ENCODE data around the gene DNER. TPM values are rescaled to one million over a fixed set of nuclear protein-coding genes. Genes with fewer than 3 reads are reported as not detected.

DNER gene
- total RNA-seq, 1 donor from 2014 or later, result 0.60 TPM

DNA sequence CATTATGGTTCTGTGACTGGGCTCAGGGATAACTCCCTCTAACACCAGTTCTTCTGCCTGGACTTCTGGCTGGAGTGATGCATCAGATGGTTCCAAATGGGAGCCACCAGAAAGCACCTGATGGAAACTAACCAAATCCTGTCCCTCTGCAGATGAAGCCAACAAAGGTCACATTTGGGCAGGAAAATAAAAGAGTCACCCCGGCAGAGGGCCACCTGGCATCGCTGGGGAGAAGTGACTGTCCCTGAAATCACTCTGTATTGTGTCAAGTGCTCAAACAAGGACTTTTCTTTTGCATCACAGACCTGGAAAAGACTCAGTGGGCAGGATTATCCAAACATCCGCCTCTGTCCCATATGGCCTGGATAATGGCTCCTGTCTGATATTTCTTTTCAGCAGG lies 47.5 kb downstream of the DNER start:
- ATAC-seq, result no peak

DNA sequence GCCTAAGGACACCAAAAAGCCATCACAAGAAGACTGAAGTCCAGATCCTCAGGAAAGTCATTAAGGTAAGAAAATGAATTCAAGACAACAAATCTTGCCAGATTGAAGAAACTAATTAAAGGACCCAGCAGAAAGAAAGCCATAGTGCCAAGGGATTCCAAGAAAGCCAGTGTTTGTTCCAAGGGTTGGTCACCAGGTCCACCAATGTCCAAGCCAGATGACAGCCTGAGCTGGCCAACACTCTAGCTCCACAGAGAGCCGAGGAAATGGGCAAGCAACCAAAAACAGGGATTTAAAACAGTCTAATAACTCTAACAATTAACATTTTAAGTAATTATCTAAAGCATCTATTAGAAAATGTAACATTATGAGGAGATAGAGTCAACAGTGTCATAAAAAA lies 49.2 kb downstream of the DNER start:
- ATAC-seq, result no peak

DNA sequence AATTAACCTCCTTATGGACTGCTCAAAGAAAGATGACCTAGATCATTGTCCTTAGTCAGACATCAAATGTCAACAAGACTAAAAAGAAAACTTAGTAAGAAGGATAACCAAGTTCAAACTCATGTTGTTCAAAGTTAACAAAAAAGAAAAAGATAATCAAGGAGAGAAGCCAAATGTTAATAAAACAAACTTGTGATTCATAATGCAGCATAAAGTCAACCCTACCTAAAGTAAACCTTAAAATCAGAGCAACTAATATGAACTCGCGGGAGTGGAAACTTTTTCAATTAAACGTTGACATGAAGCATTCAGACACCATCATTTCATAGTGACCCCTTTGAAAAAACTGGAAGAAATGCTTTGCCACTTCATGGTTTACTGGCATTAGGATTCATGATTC lies 52.9 kb downstream of the DNER start:
- ATAC-seq, result no peak

DNA sequence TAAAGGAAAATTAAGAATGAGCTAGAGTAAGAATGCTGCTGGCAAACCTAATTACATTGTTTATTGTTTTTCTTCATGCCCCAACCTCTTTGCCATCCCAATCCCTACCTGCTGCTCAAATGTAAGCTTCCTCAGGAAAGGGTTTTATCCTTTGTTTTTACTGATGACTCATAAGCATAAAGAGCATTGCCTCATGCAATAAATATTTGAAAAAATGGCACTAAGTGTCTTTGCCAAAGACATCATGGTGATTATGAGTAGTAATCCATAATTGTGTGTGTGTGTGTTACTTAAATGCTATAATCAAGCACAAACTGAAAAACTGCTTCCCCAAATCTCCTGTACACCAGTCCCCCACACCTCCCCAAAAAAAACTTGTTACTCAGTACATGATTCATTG lies 53.4 kb downstream of the DNER start:
- no peak for ATAC-seq

DNA sequence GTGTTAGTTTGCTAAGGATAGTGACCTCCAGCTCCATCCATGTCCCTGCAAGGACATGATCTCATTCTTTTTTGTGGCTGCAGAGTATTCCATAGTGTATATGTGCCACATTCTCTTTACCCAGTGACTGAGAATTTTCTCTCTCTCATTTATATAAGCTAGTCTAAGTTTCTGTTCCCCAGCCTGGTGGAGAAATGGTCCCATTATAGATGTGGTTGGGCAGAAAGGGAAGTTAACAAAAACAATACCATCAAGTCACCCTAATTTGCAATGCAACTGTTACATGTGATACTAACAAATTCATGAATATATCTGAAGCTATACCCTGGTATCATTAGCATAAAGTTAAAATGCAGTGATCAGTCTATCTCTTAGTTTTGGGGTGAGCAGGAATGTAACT lies 54.0 kb downstream of the DNER start:
- ATAC-seq, result no peak

DNA sequence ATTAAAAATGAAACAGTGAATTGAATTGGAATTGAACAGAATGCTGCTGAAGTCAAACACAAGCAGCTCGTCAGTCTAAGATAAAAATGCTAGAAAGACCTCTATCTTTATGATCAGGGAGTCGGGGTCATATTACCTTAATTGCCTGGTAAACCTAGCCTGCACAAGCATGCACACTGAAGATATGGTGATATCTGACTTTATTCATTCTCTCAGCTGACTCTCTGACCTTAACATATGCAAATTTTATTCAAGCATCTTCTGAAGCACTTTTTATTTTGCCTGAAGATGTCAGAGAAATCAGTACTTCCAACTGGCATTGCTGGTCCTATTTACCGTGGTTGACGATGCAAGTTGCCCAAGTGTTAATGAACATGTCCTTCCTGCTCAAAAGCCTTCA lies 56.4 kb downstream of the DNER start:
- no peak for ATAC-seq

DNA sequence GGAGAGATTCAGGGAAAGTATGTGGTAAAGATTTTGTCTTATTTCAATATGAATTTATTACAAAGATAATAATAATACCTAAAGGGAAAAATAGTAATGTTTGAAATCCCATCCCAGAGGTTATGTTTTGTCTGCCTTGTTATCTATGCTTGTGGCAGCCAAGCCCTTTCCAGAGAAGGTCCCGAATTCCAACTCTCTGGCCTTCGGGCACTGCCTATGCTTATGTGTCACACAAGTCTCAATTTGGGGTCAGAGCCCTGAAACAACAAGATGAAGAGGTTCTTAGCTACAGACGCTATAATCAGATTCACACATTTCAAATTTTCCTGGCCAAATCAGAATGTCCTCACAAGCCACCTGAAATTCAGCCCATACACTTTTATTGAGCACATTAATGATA lies 59.9 kb downstream of the DNER start:
- ATAC-seq, result no peak

DNA sequence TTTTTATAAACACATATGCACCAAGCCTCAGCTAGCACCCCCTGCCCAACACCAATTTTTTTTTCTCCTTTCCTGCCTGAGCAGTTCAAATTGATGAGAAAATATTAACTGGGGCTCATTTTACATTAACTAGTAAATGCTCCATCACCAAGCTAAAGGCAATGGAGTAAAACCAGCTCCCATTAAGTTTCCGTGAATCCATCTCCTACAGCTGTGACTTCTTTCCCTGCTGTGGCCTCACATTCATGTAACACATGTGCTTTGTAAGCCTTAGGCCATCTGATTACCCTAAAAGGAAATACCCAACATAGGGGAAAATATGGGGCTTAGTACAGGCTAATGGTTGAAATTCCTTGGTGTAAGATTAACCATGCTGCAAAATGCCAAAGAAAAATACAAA lies 60.8 kb downstream of the DNER start:
- no peak for ATAC-seq

DNA sequence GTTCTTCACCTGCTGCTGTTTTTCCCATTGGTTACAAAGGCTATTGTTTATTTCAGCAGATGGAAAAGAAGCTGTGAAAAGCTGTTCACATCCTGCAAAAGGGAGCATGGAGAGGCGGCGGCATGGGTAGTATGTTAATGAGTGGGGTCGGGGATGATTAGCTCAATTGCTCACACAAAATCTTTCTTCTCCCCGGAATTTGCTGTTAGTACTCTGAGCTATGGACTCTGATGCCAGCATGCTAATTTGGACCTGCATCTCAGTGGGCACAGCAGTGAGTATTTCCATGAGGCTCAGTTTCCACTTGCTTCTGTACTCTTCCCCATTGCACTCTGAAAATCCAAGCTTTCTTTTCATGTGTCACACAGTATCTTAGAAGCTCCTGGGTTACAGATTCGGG lies 61.6 kb downstream of the DNER start:
- ATAC-seq, result no peak

DNA sequence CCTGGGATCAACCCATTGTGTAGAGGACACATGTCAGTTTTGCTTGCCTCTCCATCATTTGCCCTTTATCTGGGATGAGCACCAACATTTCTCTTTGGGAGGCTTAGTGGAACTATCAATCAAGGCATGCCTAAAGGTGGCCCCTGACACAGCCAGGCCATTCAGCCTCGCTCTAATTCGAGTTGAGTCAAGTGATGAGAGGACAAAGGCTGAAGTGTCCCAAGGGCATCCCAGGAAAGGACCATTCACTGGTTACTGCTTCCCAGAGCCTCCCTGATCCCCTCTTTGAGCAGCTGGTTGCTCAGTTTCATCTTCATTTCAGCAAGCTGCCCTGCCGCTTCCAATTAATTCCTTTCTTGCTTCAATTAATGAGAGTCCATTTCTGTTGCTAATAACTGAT lies 63.5 kb downstream of the DNER start:
- no peak for ATAC-seq

DNA sequence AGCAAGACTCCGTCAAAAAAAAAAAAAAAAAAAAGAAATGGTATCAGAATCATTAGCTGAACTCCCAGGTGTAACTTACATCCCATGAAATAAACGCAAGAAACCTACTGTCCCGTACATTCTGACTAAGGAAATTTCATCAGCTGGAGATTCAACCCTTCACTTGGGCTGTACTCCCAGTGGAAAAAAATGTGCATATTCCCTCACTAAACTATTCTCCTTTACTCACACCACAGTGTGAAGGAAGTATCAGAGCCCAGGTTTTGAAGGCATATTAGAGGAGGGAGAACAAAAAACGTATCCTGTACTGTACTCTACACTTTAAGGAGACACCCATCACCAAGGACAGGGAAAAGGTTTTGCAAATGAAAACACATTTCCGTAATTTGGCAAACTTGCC lies 64.3 kb downstream of the DNER start:
- no peak for ATAC-seq

DNA sequence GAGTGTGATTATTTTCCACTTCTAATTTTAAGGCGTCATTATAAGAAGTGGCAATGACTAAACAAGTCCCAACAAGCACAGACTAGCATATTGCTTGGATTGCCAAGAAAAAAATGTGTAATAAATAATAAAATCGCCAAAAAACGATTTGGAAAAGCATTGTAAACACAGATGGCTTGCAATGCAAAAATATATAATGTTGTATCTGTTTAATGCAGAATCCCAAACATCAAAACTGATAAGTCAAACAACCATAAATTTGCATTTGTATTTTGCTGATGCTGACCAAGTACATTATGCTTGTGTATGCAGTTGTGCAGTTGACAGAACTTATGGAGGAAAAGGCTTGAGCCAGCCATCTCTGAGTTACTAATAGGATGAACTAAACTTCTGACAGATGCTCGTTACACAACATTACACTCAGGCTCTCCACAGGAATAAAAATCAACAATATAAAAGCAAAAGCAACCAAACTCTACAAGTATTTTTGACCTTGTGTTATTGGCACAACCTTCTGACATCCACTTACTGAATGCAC lies 68.1 kb downstream of the DNER start:
- ATAC-seq, result no peak

DNA sequence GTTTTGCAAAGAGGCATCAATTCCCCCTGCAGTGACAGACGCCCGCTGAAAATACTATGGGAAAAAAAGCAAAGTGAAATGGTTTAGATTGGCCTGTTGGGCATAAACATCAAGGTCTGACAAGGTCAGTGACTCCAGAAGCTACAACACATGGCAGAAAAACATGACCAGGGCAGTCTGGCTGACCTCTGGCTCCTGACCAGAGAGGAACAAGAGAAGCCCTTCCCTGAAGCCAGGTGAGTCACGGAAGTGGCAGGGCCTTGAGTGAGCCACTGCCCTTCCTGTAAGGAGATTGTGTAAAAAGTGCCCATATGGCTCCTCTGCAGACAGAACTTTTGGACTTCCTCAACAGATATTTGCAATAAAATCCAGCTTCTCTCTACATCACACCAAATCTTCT lies 72.0 kb downstream of the DNER start:
- peak; percentile 73 for ATAC-seq

DNA sequence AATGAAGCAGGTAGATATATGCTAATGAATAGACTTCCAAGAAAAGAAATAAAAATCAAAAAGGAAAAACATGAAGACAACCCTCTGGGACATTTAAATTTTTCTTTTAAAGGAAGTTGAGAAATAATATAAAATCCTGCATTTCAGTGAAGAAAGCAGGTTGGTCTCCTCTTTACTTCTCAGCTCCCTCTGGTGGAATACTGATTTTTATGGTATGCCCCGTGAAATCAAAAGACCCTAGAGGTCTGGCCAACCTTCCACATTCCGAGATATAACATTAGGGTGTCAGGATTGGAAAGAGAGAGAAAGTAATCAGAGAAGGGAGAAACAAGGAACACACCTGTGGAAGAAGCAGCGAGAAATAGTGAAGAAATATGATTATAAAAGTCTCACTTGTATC lies 72.7 kb downstream of the DNER start:
- no peak for ATAC-seq

DNA sequence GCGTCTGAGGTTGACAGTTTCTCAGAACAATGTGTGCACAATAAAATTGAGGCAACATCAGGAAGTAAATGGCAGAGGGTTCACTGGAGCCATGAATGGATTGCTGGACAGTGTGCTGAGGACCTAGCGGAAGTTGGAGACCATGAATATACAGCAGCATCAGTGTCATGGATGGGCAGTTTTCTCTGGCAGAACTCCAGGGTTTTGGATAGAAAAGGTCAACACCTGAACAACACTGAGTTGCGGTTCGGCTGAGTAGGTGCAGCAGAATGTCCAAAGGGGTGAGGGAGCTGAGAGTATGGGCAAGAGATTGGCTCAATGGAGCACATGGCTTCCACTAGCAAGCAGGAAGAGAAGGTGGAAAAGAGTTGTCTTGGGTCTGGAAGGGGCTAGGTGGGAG lies 73.7 kb downstream of the DNER start:
- no peak for ATAC-seq

DNA sequence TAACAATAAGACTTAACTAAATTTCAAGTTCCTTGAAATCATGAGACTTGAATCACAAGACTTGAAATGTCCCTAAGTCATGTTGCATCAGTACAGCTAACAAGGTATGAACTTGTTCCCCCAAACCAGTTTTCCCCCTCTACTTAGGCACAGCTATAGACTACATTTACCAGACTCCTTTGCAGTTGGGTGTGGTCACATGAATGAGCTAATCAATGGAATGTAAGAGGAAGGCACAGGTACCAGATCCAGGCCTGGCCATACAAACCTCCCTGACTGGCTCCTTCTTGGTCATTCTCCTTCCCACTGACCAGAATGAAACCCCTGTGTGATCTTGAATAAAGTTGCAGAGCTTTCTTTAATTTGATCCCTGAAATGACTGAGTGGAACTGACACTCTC lies 77.8 kb downstream of the DNER start:
- no peak for ATAC-seq

DNA sequence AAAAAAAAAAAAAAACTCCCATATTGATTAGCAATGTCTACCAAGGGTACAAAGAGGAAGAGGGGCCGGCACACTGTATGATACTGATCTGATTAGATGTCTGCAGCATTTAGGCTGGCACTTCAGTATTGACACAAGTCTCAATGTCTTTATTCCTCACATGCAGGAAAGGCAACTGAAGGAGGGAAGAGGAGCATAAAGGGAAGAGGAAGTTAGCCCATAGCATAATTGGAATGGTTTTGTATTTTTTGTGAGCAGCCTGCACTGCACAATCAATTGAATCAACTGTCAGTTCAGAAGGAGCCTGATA lies 79.0 kb downstream of the DNER start:
- no peak for ATAC-seq

DNA sequence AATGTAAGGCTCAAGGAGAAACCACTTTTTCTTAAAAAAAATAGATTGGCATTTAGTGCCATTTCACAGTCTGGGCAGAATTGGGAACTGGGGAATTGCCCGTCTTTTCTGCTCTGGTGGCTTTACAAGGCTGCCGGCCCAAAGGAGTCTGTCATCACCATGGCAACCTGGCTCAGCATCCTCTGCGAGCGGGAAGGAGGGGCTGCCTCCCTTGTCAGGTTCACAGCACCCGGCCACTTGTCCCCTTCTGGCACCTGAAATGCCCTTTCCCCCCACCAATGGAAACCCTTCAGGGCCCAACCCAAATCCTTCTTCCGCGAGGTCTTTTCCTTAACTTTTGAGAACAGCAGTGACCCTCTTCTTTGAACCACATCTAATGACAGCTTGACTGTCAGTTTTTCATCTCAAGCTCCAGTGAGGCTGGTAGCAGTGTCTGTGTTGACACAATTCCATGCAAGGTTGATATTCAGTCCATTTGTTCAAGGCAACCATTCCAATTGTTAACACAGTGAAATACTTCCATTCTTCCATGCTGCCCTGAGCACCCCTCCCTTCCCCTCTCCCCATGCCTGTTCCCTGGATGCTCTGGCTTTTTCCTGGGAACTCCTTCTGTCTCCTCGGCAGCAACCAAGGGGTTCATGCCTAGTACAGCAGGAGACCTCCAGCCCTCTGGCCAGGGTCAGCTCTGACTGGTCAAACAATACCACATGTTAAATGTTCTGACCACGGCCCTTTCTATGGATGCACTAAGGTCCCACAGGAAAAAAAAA lies 79.6 kb downstream of the DNER start:
- no peak for ATAC-seq

DNA sequence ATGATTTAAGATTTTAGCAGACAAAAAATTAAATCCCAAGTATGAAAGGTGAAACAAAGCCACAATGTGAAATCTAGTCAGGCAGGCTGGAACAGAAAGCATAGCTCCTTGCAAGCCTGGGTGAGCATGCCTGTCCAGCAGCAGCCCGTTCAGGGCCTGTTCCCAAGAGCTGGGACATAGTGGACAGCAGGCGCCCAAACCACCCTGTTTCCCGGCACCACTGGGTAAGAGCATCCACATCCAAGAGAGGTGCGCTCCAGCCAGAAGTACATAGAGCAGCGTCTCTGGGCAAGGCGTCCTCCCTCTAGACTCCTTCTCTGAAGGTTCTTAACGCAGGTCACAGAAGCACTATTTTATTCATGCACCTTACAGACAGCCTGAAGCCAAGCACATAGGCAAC lies 80.8 kb downstream of the DNER start:
- ATAC-seq, result no peak

DNA sequence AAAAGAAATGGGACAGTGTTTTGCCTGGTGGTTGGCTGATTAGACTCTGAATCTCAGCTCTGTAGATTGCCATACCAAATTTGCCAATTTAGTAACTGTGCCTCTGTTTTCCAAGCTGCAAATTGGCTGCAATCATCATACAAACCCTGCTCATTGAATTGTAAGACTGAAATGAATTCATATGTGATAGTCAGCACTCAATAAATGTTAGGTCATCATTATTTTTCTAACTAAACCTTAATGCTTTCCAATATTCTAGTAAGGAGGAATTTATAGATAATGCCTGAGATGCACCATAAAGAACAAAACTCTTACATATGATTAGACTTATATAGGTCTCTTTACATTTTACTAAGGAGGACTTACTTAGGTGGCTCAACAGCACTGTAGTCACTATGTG lies 85.3 kb downstream of the DNER start:
- ATAC-seq, result no peak

DNA sequence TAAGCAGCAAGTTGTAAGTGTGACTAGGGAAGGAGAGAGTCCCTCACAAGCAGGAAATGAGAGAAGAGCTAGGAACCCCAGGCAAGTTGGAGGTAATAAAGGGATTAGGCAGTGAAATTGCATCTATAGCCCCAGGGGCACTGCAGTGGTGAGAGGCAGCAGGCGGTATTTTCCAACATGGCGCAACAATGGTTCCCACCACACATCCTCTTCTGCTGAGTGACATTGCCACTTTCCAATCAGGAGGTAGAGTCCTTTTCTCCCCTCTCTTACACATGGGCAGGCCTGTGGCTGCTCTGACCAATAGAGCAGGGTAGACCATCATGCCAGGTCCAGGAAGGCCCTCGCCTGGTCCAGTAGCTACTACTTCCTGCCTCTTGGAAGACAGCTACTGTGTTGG lies 86.6 kb downstream of the DNER start:
- no peak for ATAC-seq

DNA sequence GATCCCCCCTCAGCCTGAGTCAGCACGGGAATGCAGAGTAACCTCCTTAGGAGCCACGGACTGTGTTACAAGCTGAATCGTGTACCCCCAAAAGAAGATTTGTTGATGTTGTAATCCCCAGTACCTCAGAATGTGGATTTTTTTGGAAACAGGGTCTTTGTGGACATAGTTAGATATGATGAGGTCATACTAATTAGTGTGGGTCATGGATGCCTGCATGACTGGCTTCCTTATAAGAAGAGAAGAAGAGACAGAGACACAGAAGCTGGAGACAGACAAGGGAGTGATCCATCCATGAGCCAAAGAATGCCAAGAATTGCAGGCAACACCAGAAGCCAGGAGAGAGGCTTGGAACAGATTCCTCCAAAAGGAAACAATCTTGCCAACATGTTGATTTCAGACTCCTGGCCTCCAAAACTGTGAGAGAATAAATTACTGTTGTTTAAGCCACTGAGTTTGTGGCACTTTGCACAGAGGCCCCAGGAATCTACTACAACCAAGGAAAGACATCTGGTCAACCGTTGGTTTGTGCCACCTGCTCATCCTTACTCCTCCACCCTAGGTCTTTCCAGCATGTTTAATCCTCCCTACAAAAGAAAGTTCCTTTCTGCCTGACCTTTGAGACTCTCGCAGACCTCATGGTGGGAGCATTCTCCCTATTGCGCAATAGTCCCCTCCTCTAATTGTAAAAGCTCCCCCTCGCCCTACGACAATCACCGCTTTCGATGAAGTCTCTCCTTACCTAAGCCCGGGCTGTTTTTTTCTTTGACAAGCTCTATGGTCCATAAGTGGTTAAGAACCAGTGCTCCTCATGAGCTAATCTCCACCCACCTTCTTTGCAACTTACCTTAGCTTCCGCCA lies 91.6 kb downstream of the DNER start:
- ATAC-seq, result no peak

DNA sequence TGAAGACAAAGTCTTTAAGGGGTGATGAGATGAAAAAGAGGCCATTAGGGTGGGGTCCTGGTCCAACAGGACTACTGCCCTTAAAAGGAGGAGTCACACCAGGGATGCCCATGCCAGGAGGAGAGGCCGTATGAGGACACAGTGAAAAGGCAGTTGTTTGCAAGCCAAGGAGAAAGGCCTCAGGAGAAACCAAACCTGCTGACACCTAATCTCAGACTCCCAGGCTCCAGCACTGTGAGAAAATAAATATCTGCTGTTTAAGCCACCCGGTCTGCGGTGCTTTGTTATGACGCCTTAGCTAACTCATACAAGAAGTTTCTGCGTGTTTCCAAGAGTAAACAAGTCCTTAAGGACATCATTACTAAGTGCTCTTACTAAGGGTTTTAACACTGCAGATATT lies 93.6 kb downstream of the DNER start:
- no peak for ATAC-seq

DNA sequence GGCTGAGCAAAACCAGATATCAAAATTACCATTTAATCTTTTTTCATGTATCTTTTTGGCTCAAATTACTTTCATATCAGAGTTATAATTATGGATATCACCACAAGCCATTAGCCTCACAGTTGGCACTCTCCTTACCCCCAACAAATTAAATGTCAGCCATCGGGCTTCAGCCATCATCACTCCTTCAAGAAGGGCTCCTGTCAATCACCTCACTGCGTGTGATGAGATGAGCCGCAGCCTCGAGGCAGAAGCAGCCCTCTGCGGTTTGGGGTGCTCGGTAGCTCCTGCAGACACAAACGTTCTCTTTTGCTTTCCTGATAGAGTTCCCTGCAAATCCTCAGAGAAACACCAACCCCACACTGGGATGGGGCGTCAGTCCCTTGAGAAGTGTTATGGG lies 94.1 kb downstream of the DNER start:
- no peak for ATAC-seq

Data from esophagus mucosa (tissue), 1 donor.